GM23338 (cell line): ENCODE data around the gene HAGH. TPM values are rescaled to one million over a fixed set of nuclear protein-coding genes. Genes with fewer than 3 reads are reported as not detected.
A peak's percentile ranks its signal among the peaks of the same experiment; 100 is the strongest.

ENCODE experiments used
- ATAC-seq: fragments of 200-7000 bp; cut with Tn5 transposase; 3 replicates; pipeline ENCODE4 v1.9.1; 2020
- DNase-seq: peaks from one replicate; pipeline ENCODE4 v3.0.0-alpha.2; 2015; ENCODE audit warnings: low spot score
- H2AFZ ChIP-seq: fragments of 200-600 bp; sonication (generic); 2 replicates; pipeline ENCODE4 v1.8.0; 2016; ENCODE audit warnings: antibody characterized with exemption, mild to moderate bottlenecking, moderate library complexity
- H3F3A ChIP-seq: fragments of 200-600 bp; sonication (generic); replicated peaks from 2 replicates; pipeline ENCODE4 v1.8.0; 2017; ENCODE audit warnings: antibody characterized with exemption, mixed run types, low read depth
- H3K27ac ChIP-seq: fragments of 200-600 bp; sonication (generic); 2 replicates; pipeline ENCODE4 v1.6.1; 2016; ENCODE audit warnings: low read depth
- H3K27me3 ChIP-seq: fragments of 200-600 bp; sonication (generic); 2 replicates; pipeline ENCODE4 v1.8.0; 2016; ENCODE audit warnings: mild to moderate bottlenecking, mixed run types, moderate library complexity; ENCODE audit not compliant: insufficient read depth
- H3K36me3 ChIP-seq: fragments of 200-600 bp; sonication (generic); 2 replicates; pipeline ENCODE4 v1.8.0; 2016; ENCODE audit warnings: mild to moderate bottlenecking; ENCODE audit not compliant: insufficient read depth
- H3K4me1 ChIP-seq: fragments of 200-600 bp; sonication (generic); 2 replicates; pipeline ENCODE4 v1.8.0; 2016; ENCODE audit warnings: mild to moderate bottlenecking, moderate library complexity; ENCODE audit not compliant: insufficient read depth
- H3K4me2 ChIP-seq: fragments of 200-600 bp; sonication (generic); 2 replicates; pipeline ENCODE4 v1.7.1; 2017; ENCODE audit warnings: mixed run types
- H3K4me3 ChIP-seq: fragments of 200-600 bp; sonication (generic); 2 replicates; pipeline ENCODE4 v1.6.1; 2016; ENCODE audit warnings: mixed run types
- H3K79me2 ChIP-seq: fragments of 200-600 bp; sonication (generic); replicated peaks from 2 replicates; pipeline ENCODE4 v1.8.0; 2017; ENCODE audit warnings: mild to moderate bottlenecking; ENCODE audit not compliant: insufficient read depth
- H3K9me2 ChIP-seq: fragments of 200-600 bp; sonication (generic); 2 replicates; pipeline ENCODE4 v1.8.0; 2017; ENCODE audit not compliant: insufficient read depth
- H4K20me1 ChIP-seq: fragments of 200-600 bp; sonication (generic); replicated peaks from 2 replicates; pipeline ENCODE4 v1.8.0; 2017; ENCODE audit warnings: mild to moderate bottlenecking; ENCODE audit not compliant: insufficient read depth
- H3K27ac Mint-ChIP-seq: 2 replicates; pipeline ENCODE4 v1.8.0; 2020; ENCODE audit warnings: inconsistent platforms, mild to moderate bottlenecking, moderate library complexity, mixed read lengths
- H3K27me3 Mint-ChIP-seq: 3 replicates; pipeline ENCODE4 v1.8.0; 2022; ENCODE audit warnings: low read depth, mild to moderate bottlenecking, moderate library complexity, mixed read lengths, inconsistent platforms; ENCODE audit not compliant: insufficient read depth, poor library complexity
- H3K36me3 Mint-ChIP-seq: 3 replicates; pipeline ENCODE4 v1.8.0; 2021; ENCODE audit warnings: low read depth, mild to moderate bottlenecking, inconsistent platforms, moderate library complexity, mixed read lengths
- H3K4me1 Mint-ChIP-seq: 3 replicates; pipeline ENCODE4 v1.8.0; 2020; ENCODE audit warnings: mild to moderate bottlenecking, inconsistent platforms, mixed read lengths
- H3K4me3 Mint-ChIP-seq: 3 replicates; pipeline ENCODE4 v1.8.0; 2021; ENCODE audit warnings: moderate library complexity, mild to moderate bottlenecking, inconsistent platforms, mixed read lengths
- H3K9me3 Mint-ChIP-seq: 3 replicates; pipeline ENCODE4 v1.8.0; 2020; ENCODE audit warnings: moderate library complexity, mild to moderate bottlenecking, inconsistent platforms, mixed read lengths
- CREB1 ChIP-seq: fragments of 250-450 bp; sonication (Bioruptor Pico); IDR thresholded peaks from 2 replicates; pipeline ENCODE4 v1.5.0; 2020; ENCODE audit warnings: low read depth, mild to moderate bottlenecking, moderate library complexity
- EZH2phosphoT487 ChIP-seq: fragments of 200-600 bp; sonication (generic); IDR thresholded peaks from one replicate; pipeline ENCODE4 v1.8.1; 2018; ENCODE audit warnings: antibody characterized with exemption; ENCODE audit not compliant: unreplicated experiment
- NANOG ChIP-seq: IDR thresholded peaks from 2 replicates; pipeline ENCODE4 v1.6.1; 2016; ENCODE audit warnings: antibody characterized with exemption, borderline replicate concordance
- POLR2AphosphoS5 ChIP-seq: IDR thresholded peaks from 2 replicates; pipeline ENCODE4 v1.6.1; 2016; ENCODE audit warnings: antibody characterized with exemption, low read depth
- ZNF114 ChIP-seq: fragments of 250-450 bp; sonication (Bioruptor Pico); IDR thresholded peaks from 2 replicates; pipeline ENCODE4 v1.5.0; 2020; ENCODE audit warnings: mild to moderate bottlenecking, moderate library complexity
- ZNF331 ChIP-seq: fragments of 250-450 bp; sonication (Bioruptor Pico); IDR thresholded peaks from 2 replicates; pipeline ENCODE4 v1.5.0; 2020; ENCODE audit warnings: low read depth, mild to moderate bottlenecking, moderate library complexity
- polyA plus RNA-seq: library from polyadenylated mRNA; unstranded; fragments of >200 nt; fragmentation: Nextera tagmentation; extraction: Ambion mirVana; gene quantifications from 2 replicates; pipeline ENCODE4 v1.2.1, GENCODE V29; 2016
- total RNA-seq: library from RNA; depleted of rRNA; stranded (reverse); fragments of >200 nt; shearing (Covaris generic); gene quantifications from 2 replicates; pipeline ENCODE4 v1.2.3, GENCODE V29; 2014
- TF ChIP-seq, protein P1 (sequence below), 2 experiments: fragments of 200-600 bp in 1 of 2; sonication (generic) in 1 of 2; conservative IDR thresholded peaks; 2 replicates each; pipeline versions ENCODE4 v1.5.1 to v1.6.1; 2016 to 2017; ENCODE audit warnings: antibody characterized with exemption in 2 of 2, low read depth in 2 of 2, mild to moderate bottlenecking in 2 of 2, moderate library complexity in 1 of 2
- TF ChIP-seq, protein P2 (sequence below): IDR thresholded peaks from 2 replicates; pipeline ENCODE4 v1.6.1; 2016; ENCODE audit warnings: antibody characterized with exemption
- TF ChIP-seq, protein P3 (sequence below): IDR thresholded peaks from one replicate; pipeline ENCODE4 v1.6.1; 2018; ENCODE audit warnings: antibody characterized with exemption; ENCODE audit not compliant: unreplicated experiment

HAGH gene
- total and polyA plus RNA-seq, 2 experiments from 2014 or later, result 24.7 to 28.9 TPM

DNA sequence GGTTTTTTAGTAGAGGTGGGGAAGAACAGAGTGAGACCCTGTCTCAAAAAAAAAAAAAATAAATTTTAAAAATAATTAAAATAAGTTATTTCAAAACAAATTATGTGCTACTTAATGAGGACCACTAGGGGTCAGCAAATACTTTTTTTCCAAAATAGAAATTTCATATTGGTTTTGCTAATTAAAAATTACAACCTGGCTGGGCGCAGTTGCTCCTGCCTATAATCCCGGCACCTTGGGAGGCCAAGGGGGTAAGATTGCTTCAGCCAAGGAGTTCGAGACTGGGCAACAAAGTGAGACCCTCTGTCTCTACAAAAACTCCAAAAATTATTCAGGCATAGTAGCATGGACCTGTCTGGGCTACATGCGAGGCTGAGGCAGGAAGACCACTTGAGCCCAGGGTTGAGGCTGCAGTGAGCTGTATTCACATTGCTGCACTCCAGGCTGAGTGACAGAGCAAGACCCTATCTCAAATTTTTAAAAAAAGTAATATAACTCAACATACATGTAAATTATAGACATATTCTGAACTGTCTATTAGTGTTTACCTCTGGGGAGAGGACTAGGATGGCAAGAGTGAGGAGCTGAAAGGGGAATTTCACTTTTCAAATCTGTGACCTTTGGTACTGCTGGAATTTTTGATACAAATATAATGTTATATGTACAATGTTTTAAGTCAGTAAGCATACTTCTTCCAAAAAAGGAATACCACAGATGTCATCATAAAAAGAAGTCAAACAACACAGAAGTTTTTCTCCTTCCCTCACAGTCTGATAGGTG is 37.2 kb upstream of the HAGH start (continued):
- TF ChIP-seq, protein P1, sequence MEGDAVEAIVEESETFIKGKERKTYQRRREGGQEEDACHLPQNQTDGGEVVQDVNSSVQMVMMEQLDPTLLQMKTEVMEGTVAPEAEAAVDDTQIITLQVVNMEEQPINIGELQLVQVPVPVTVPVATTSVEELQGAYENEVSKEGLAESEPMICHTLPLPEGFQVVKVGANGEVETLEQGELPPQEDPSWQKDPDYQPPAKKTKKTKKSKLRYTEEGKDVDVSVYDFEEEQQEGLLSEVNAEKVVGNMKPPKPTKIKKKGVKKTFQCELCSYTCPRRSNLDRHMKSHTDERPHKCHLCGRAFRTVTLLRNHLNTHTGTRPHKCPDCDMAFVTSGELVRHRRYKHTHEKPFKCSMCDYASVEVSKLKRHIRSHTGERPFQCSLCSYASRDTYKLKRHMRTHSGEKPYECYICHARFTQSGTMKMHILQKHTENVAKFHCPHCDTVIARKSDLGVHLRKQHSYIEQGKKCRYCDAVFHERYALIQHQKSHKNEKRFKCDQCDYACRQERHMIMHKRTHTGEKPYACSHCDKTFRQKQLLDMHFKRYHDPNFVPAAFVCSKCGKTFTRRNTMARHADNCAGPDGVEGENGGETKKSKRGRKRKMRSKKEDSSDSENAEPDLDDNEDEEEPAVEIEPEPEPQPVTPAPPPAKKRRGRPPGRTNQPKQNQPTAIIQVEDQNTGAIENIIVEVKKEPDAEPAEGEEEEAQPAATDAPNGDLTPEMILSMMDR (conservative IDR thresholded peaks at IDR 0.05; ENCODE audit: low read depth in 2 of 2), result peak in 1 of 2 experiments; percentile 59

DNA sequence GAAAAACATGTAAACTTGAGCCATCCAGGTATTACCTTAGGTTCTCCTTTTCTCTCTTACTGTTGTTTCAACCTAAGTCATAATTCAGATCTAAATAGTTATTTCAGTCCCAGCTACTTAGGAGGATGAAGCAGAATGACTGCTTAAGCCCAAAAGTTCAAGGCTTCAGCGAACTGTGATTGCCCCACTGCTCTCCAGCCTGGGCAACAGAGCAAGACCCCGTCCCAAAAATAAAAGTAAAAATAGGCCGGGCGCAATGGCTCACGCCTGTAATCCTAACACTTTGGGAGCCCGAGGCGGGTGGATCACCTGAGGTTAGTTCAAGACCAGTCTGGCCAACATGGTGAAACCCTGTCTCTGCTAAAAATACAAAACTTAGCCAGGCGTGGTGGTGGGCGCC is 35.8 kb upstream of the HAGH start:
- no peaks in the 10 kb centered on the region for H3F3A ChIP-seq
- no peaks in the 10 kb centered on the region for H3K36me3 ChIP-seq
- no peaks in the 10 kb centered on the region for H3K4me1 Mint-ChIP-seq
- H3K9me3 Mint-ChIP-seq, result no peaks in the 10 kb centered on the region
- H4K20me1 ChIP-seq, result no peaks in the 10 kb centered on the region
- DNase-seq, result no peak
- H3K27me3 Mint-ChIP-seq, result peaks cover 11% of the 10 kb centered on the region
- H3K4me1 ChIP-seq, result no peaks in the 10 kb centered on the region
- no peak overlapping the region for H3K27ac ChIP-seq
- no peak for ATAC-seq
- no peak overlapping the region for H3K4me2 ChIP-seq
- H3K4me3 Mint-ChIP-seq, result no peak overlapping the region
- H3K27me3 ChIP-seq, result no peaks in the 10 kb centered on the region
- H3K9me2 ChIP-seq, result no peaks in the 10 kb centered on the region
- no peak overlapping the region for H2AFZ ChIP-seq
- H3K4me3 ChIP-seq, result no peak overlapping the region
- no peak overlapping the region for H3K27ac Mint-ChIP-seq
- H3K36me3 Mint-ChIP-seq, result no peaks in the 10 kb centered on the region
- no peaks in the 10 kb centered on the region for H3K79me2 ChIP-seq
- no peak for TF ChIP-seq ZNF114 (CRISPR knock-in tag)
- no peak for TF ChIP-seq CREB1
- TF ChIP-seq NANOG, result no peak
- TF ChIP-seq POLR2AphosphoS5, result no peak
- TF ChIP-seq, protein P1 (conservative IDR thresholded peaks at IDR 0.05; ENCODE audit: low read depth in 2 of 2), result no peak
- TF ChIP-seq, protein P2, sequence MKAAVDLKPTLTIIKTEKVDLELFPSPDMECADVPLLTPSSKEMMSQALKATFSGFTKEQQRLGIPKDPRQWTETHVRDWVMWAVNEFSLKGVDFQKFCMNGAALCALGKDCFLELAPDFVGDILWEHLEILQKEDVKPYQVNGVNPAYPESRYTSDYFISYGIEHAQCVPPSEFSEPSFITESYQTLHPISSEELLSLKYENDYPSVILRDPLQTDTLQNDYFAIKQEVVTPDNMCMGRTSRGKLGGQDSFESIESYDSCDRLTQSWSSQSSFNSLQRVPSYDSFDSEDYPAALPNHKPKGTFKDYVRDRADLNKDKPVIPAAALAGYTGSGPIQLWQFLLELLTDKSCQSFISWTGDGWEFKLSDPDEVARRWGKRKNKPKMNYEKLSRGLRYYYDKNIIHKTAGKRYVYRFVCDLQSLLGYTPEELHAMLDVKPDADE, result no peak
- TF ChIP-seq ZNF331 (CRISPR knock-in tag), result no peak
- no peak for TF ChIP-seq EZH2phosphoT487
- TF ChIP-seq, protein P3, sequence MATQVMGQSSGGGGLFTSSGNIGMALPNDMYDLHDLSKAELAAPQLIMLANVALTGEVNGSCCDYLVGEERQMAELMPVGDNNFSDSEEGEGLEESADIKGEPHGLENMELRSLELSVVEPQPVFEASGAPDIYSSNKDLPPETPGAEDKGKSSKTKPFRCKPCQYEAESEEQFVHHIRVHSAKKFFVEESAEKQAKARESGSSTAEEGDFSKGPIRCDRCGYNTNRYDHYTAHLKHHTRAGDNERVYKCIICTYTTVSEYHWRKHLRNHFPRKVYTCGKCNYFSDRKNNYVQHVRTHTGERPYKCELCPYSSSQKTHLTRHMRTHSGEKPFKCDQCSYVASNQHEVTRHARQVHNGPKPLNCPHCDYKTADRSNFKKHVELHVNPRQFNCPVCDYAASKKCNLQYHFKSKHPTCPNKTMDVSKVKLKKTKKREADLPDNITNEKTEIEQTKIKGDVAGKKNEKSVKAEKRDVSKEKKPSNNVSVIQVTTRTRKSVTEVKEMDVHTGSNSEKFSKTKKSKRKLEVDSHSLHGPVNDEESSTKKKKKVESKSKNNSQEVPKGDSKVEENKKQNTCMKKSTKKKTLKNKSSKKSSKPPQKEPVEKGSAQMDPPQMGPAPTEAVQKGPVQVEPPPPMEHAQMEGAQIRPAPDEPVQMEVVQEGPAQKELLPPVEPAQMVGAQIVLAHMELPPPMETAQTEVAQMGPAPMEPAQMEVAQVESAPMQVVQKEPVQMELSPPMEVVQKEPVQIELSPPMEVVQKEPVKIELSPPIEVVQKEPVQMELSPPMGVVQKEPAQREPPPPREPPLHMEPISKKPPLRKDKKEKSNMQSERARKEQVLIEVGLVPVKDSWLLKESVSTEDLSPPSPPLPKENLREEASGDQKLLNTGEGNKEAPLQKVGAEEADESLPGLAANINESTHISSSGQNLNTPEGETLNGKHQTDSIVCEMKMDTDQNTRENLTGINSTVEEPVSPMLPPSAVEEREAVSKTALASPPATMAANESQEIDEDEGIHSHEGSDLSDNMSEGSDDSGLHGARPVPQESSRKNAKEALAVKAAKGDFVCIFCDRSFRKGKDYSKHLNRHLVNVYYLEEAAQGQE, result no peak
